HepG2 (cell line): ENCODE measurements around the gene THAP6. TPM values are rescaled to one million over a fixed set of nuclear protein-coding genes. Genes with fewer than 3 reads are reported as not detected.
A peak's percentile ranks its signal among the peaks of the same experiment; 100 is the strongest.

Experiments used
- ARHGAP35 ChIP-seq: sonication (generic); formaldehyde crosslinking; IDR thresholded peaks from 2 replicates; pipeline ENCODE4 v1.9.0; 2022; ENCODE audit warnings: mild to moderate bottlenecking, inconsistent platforms, moderate library complexity, missing genetic modification reagents, borderline replicate concordance
- ATF4 ChIP-seq, 2 experiments: fragments of 450-650 bp in 1 of 2; sonication (generic) in 1 of 2; formaldehyde crosslinking; IDR thresholded peaks; 2 replicates each; pipeline versions ENCODE4 v1.5.0 to v1.8.0; 2020 to 2022; ENCODE audit warnings: mild to moderate bottlenecking in 1 of 2, missing genetic modification reagents in 1 of 2
- CENPBD1 ChIP-seq: sonication (generic); formaldehyde crosslinking; IDR thresholded peaks from 2 replicates; pipeline ENCODE4 v1.8.0; 2022; ENCODE audit warnings: missing genetic modification reagents, low read depth, mild to moderate bottlenecking, borderline replicate concordance
- CREBL2 ChIP-seq: sonication (generic); formaldehyde crosslinking; IDR thresholded peaks from 2 replicates; pipeline ENCODE4 v1.8.1; 2023; ENCODE audit warnings: missing genetic modification reagents, mild to moderate bottlenecking, borderline replicate concordance
- DRAP1 ChIP-seq: IDR thresholded peaks from 2 replicates; pipeline ENCODE4 v1.6.1; 2016; ENCODE audit warnings: missing genetic modification reagents, missing compliant biosample characterization
- E2F1 ChIP-seq: sonication (generic); formaldehyde crosslinking; IDR thresholded peaks from 2 replicates; pipeline ENCODE4 v1.5.0; 2020; ENCODE audit warnings: missing genetic modification reagents
- GABPA ChIP-seq, 2 experiments: IDR thresholded peaks; 2 replicates each; pipeline ENCODE4 v1.6.1; 2011 to 2016; ENCODE audit warnings: low read depth in 2 of 2, low read length in 1 of 2, missing biosample characterization in 1 of 2, missing genetic modification characterization in 1 of 2
- GABPB1 ChIP-seq: IDR thresholded peaks from 2 replicates; pipeline ENCODE4 v1.6.1; 2016; ENCODE audit warnings: mild to moderate bottlenecking, missing genetic modification reagents, moderate library complexity, missing compliant biosample characterization
- HDAC2 ChIP-seq: sonication (generic); formaldehyde crosslinking; IDR thresholded peaks from 2 replicates; pipeline ENCODE4 v1.4.0; 2020; ENCODE audit warnings: missing genetic modification reagents
- IRF9 ChIP-seq: sonication (generic); formaldehyde crosslinking; IDR thresholded peaks from 2 replicates; pipeline ENCODE4 v1.8.0; 2022; ENCODE audit warnings: missing genetic modification reagents, mild to moderate bottlenecking, borderline replicate concordance
- KDM6A ChIP-seq: IDR thresholded peaks from 2 replicates; pipeline ENCODE4 v1.6.1; 2016; ENCODE audit warnings: low read depth
- MTF2 ChIP-seq: sonication (generic); formaldehyde crosslinking; IDR thresholded peaks from 2 replicates; pipeline ENCODE4 v1.5.0; 2020; ENCODE audit warnings: missing genetic modification reagents, borderline replicate concordance
- NFYB ChIP-seq: sonication (generic); formaldehyde crosslinking; IDR thresholded peaks from 2 replicates; pipeline ENCODE4 v1.4.0; 2020; ENCODE audit warnings: missing genetic modification reagents
- PAX8 ChIP-seq: sonication (generic); formaldehyde crosslinking; IDR thresholded peaks from 2 replicates; pipeline ENCODE4 v1.8.0; 2022; ENCODE audit warnings: mild to moderate bottlenecking, missing genetic modification reagents, borderline replicate concordance
- ZBTB42 ChIP-seq: sonication (generic); formaldehyde crosslinking; IDR thresholded peaks from 2 replicates; pipeline ENCODE4 v1.5.0; 2020; ENCODE audit warnings: mild to moderate bottlenecking, missing genetic modification reagents
- ZBTB7A ChIP-seq: sonication (generic); formaldehyde crosslinking; IDR thresholded peaks from 2 replicates; pipeline ENCODE4 v1.8.0; 2022; ENCODE audit warnings: mild to moderate bottlenecking, missing genetic modification reagents
- ZNF136 ChIP-seq: sonication (generic); formaldehyde crosslinking; IDR thresholded peaks from 2 replicates; pipeline ENCODE4 v1.8.1; 2022; ENCODE audit warnings: low read depth, mild to moderate bottlenecking, moderate library complexity, missing genetic modification reagents
- ZNF251 ChIP-seq: sonication (generic); formaldehyde crosslinking; IDR thresholded peaks from 2 replicates; pipeline ENCODE4 v1.9.0; 2021; ENCODE audit warnings: mild to moderate bottlenecking, missing genetic modification reagents
- ZNF441 ChIP-seq: sonication (generic); formaldehyde crosslinking; IDR thresholded peaks from 2 replicates; pipeline ENCODE4 v1.7.0; 2021; ENCODE audit warnings: missing genetic modification reagents, borderline replicate concordance
- ZNF510 ChIP-seq: sonication (generic); formaldehyde crosslinking; IDR thresholded peaks from 2 replicates; pipeline ENCODE4 v1.4.0; 2020; ENCODE audit warnings: low read depth, mild to moderate bottlenecking, missing genetic modification reagents
- ZNF570 ChIP-seq: sonication (generic); formaldehyde crosslinking; IDR thresholded peaks from 2 replicates; pipeline ENCODE4 v1.4.0; 2020; ENCODE audit warnings: mild to moderate bottlenecking, missing genetic modification reagents, borderline replicate concordance
- ZNF770 ChIP-seq: sonication (generic); formaldehyde crosslinking; IDR thresholded peaks from 2 replicates; pipeline ENCODE4 v1.5.0; 2020; ENCODE audit warnings: mild to moderate bottlenecking, missing genetic modification reagents
- polyA plus RNA-seq, 8 experiments: library from polyadenylated mRNA; depleted of rRNA in 3 of 8; stranded (reverse) in 7 of 8; unstranded in 1 of 8; fragments of >200 nt; fragmentation: Illumina TruSeq in 4 of 8; extraction: Trizol in 4 of 8; gene quantifications; 2 replicates each; pipeline versions ENCODE4 v1.2.1 to v1.2.3, GENCODE V29; 2011 to 2016; ENCODE audit warnings: low read depth in 4 of 8, missing spikeins in 1 of 8, mixed read lengths in 1 of 8; ENCODE audit not compliant: insufficient read depth in 1 of 8
- total RNA-seq, 5 experiments: library from RNA; depleted of rRNA; stranded (reverse); fragments of >200 nt; fragmentation: Illumina TruSeq; extraction: Trizol; gene quantifications; 2 replicates each; pipeline ENCODE4 v1.2.3, GENCODE V29; 2016; ENCODE audit warnings: low read depth in 1 of 5

THAP6 gene
- total and polyA plus RNA-seq, 2 of the 13 experiments (the other 11 are each of a cell fraction or from before 2014, with no cell fraction given) = 9.3 to 14.7 TPM

- TF ChIP-seq PAX8 (CRISPR knock-in tag) (no peak), CREBL2 (CRISPR knock-in tag) (no peak), ZBTB42 (no peak), ZNF441 (CRISPR knock-in tag) (peak; percentile 74; the same call in 1 of the 2 replicates), ATF4 (CRISPR knock-in tag; IDR thresholded peaks at IDR 0.05) (peak in 1 of 2 experiments; percentile 33; a peak in 1 of 4 replicates), NFYB (CRISPR knock-in tag) (peak; percentile 54; the same call in 1 of the 2 replicates), ZBTB7A (CRISPR knock-in tag) (no peak), CENPBD1 (CRISPR knock-in tag) (no peak; the same call in 1 of the 2 replicates), ZNF251 (CRISPR knock-in tag) (no peak), E2F1 (CRISPR knock-in tag) (peak; percentile 23; the same call in 1 of the 2 replicates), ZNF770 (CRISPR knock-in tag) (no peak), GABPA (IDR thresholded peaks at IDR 0.05; ENCODE audit: low read depth, low read length) (peak; percentile 92), GABPA (CRISPR knock-in tag; IDR thresholded peaks at IDR 0.05; ENCODE audit: low read depth) (peak; percentile 99), GABPB1 (CRISPR knock-in tag) (peak; percentile 99), DRAP1 (CRISPR knock-in tag) (peak; percentile 91), ZNF136 (CRISPR knock-in tag) (peak; percentile 32; the same call in 1 of the 2 replicates), MTF2 (CRISPR knock-in tag) (0 out of 2 replicates have a peak, but pooled peaks have one; percentile 80), ZNF570 (CRISPR knock-in tag) (no peak), KDM6A (CRISPR knock-in tag) (0 out of 2 replicates have a peak, but pooled peaks have one; percentile 5), ARHGAP35 (peak; percentile 90), IRF9 (peak; percentile 76; the same call in 1 of the 2 replicates), HDAC2 (CRISPR knock-in tag) (peak; percentile 36), ZNF510 (peak; percentile 59; the same call in 1 of the 2 replicates)
Observed at GRCh38 chr4:75514131-75514948, at the start of gene THAP6, which contains the start of gene RCHY1 (continued).
